Chondrocyte (in vitro differentiated cells): ENCODE data around the gene HELZ. TPM values are rescaled to one million over a fixed set of nuclear protein-coding genes. Genes with fewer than 3 reads are reported as not detected.
A peak's percentile ranks its signal among the peaks of the same experiment; 100 is the strongest.

Experiments used
- DNase-seq: peaks from one replicate; pipeline ENCODE4 v3.0.0; 2021; ENCODE audit warnings: mixed read lengths, low spot score
- H3K27ac Mint-ChIP-seq: one replicate; pipeline ENCODE4 v1.8.0; 2021; ENCODE audit warnings: mild to moderate bottlenecking, moderate library complexity, mixed read lengths; ENCODE audit not compliant: unreplicated experiment
- H3K27me3 Mint-ChIP-seq: 2 replicates; pipeline ENCODE4 v1.8.0; 2021; ENCODE audit warnings: low read depth, mixed read lengths
- H3K36me3 Mint-ChIP-seq: 2 replicates; pipeline ENCODE4 v1.8.0; 2021; ENCODE audit warnings: low read depth, mixed read lengths
- H3K4me1 Mint-ChIP-seq: 2 replicates; pipeline ENCODE4 v1.8.0; 2021; ENCODE audit warnings: low read depth, mild to moderate bottlenecking, mixed read lengths
- H3K4me3 Mint-ChIP-seq: one replicate; pipeline ENCODE4 v1.8.0; 2021; ENCODE audit warnings: mild to moderate bottlenecking, moderate library complexity, mixed read lengths; ENCODE audit not compliant: unreplicated experiment
- H3K9me3 Mint-ChIP-seq: 2 replicates; pipeline ENCODE4 v1.8.0; 2021; ENCODE audit warnings: low read depth, mixed read lengths
- CTCF ChIP-seq: fragments of 200-600 bp; sonication (generic); IDR thresholded peaks from 2 replicates; pipeline ENCODE4 v1.5.0; 2021; ENCODE audit warnings: antibody characterized with exemption, mild to moderate bottlenecking, moderate library complexity
- total RNA-seq: library from RNA; stranded (reverse); gene quantifications from 3 replicates; pipeline ENCODE4 v1.2.1, GENCODE V29; 2021

The HELZ gene
- total RNA-seq, 1 donor from 2014 or later = 55.8 TPM

- Mint-ChIP-seq H3K27ac (peak overlapping the region; percentile 77), H3K36me3 (peaks cover 4% of the 10 kb centered on the region)
- DNase-seq = no peak
These were observed 181.9 kb downstream of the HELZ start for GRCh38 chr17:67063141-67063540.

GRCh38 chr17:67059372-67059771 is 185.6 kb downstream of the HELZ start:
- DNase-seq = no peak
- Mint-ChIP-seq H3K27ac (no peak overlapping the region), H3K9me3 (peaks cover 2% of the 10 kb centered on the region), H3K36me3 (peaks cover 6% of the 10 kb centered on the region), H3K27me3 (no peaks in the 10 kb centered on the region), H3K4me1 (peaks cover 10% of the 10 kb centered on the region), H3K4me3 (no peak overlapping the region)
- TF ChIP-seq CTCF = no peak

More at GRCh38 chr17:67063141-67063540, 181.9 kb downstream of the HELZ start:
- Mint-ChIP-seq H3K9me3 (peaks cover under 1% of the 10 kb centered on the region), H3K27me3 (no peaks in the 10 kb centered on the region), H3K4me1 (peaks cover 10% of the 10 kb centered on the region), H3K4me3 (no peak overlapping the region)
- TF ChIP-seq CTCF = no peak

- no peak overlapping the region for H3K27ac Mint-ChIP-seq
- H3K27me3 Mint-ChIP-seq = no peaks in the 10 kb centered on the region
- H3K36me3 Mint-ChIP-seq = peaks cover 6% of the 10 kb centered on the region
- DNase-seq = no peak
- no peak for TF ChIP-seq CTCF
- H3K4me1 Mint-ChIP-seq = peaks cover 2% of the 10 kb centered on the region
- no peak overlapping the region for H3K4me3 Mint-ChIP-seq
- H3K9me3 Mint-ChIP-seq = peaks cover 2% of the 10 kb centered on the region
These were observed 187.0 kb downstream of the HELZ start for GRCh38 chr17:67058036-67058435.

GRCh38 chr17:67056746-67057490 is 188.1 kb downstream of the HELZ start:
- H3K4me1 Mint-ChIP-seq = no peaks in the 10 kb centered on the region
- no peak for TF ChIP-seq CTCF
- H3K36me3 Mint-ChIP-seq = peaks cover 6% of the 10 kb centered on the region
- no peaks in the 10 kb centered on the region for H3K27me3 Mint-ChIP-seq
- DNase-seq = no peak
- no peak overlapping the region for H3K27ac Mint-ChIP-seq
- H3K4me3 Mint-ChIP-seq = no peak overlapping the region
- peaks cover 2% of the 10 kb centered on the region for H3K9me3 Mint-ChIP-seq

- Mint-ChIP-seq H3K9me3 (peaks cover 2% of the 10 kb centered on the region), H3K36me3 (peaks cover 6% of the 10 kb centered on the region), H3K27ac (no peak overlapping the region), H3K27me3 (no peaks in the 10 kb centered on the region), H3K4me1 (no peaks in the 10 kb centered on the region), H3K4me3 (no peak overlapping the region)
- DNase-seq = no peak
- no peak for TF ChIP-seq CTCF
These were observed 188.9 kb downstream of the HELZ start for GRCh38 chr17:67055811-67056745.
